ENCODE data around the gene DNAH2.

DNAH2 gene

GRCh38 chr17:7721612-7722011, 4.1 kb downstream of the DNAH2 start:
- DNase-seq (ENCODE audit: low spot score) = no peak

- DNase-seq (ENCODE audit: low spot score) = no peak
Observed at GRCh38 chr17:7727886-7728285, 10.3 kb downstream of the DNAH2 start.

GRCh38 chr17:7729816-7730215, 12.3 kb downstream of the DNAH2 start:
- DNase-seq (ENCODE audit: low spot score) = no peak

GRCh38 chr17:7732981-7733539, 15.5 kb downstream of the DNAH2 start:
- no peak for DNase-seq (ENCODE audit: low spot score)

- no peak for DNase-seq (ENCODE audit: low spot score)
Observed at GRCh38 chr17:7737601-7738000, 20.1 kb downstream of the DNAH2 start.

- DNase-seq (ENCODE audit: low spot score) = no peak
Observed at GRCh38 chr17:7739746-7740145, 22.2 kb downstream of the DNAH2 start.

- no peak for DNase-seq (ENCODE audit: low spot score)
Observed at GRCh38 chr17:7740481-7741001, 23.0 kb downstream of the DNAH2 start.

GRCh38 chr17:7742729-7743128, 25.2 kb downstream of the DNAH2 start:
- DNase-seq (ENCODE audit: low spot score) = no peak

- no peak for DNase-seq (ENCODE audit: low spot score)
Observed at GRCh38 chr17:7744416-7744815, 26.9 kb downstream of the DNAH2 start.

- no peak for DNase-seq (ENCODE audit: low spot score)
Observed at GRCh38 chr17:7745748-7746470, 28.4 kb downstream of the DNAH2 start.

- DNase-seq (ENCODE audit: low spot score) = no peak
Observed at GRCh38 chr17:7747635-7748071, 30.1 kb downstream of the DNAH2 start.

GRCh38 chr17:7748076-7748775, 30.7 kb downstream of the DNAH2 start:
- DNase-seq (ENCODE audit: low spot score) = no peak

GRCh38 chr17:7750321-7750821, 32.8 kb downstream of the DNAH2 start:
- no peak for DNase-seq (ENCODE audit: low spot score)

GRCh38 chr17:7754656-7755055, 37.1 kb downstream of the DNAH2 start:
- DNase-seq (ENCODE audit: low spot score) = no peak

GRCh38 chr17:7755095-7755890, 37.7 kb downstream of the DNAH2 start:
- DNase-seq (ENCODE audit: low spot score) = no peak

- no peak for DNase-seq (ENCODE audit: low spot score)
Observed at GRCh38 chr17:7756968-7757367, 39.4 kb downstream of the DNAH2 start.

GRCh38 chr17:7763919-7764318, 46.4 kb downstream of the DNAH2 start:
- no peak for DNase-seq (ENCODE audit: low spot score)

GRCh38 chr17:7767004-7767403, 49.5 kb downstream of the DNAH2 start:
- no peak for DNase-seq (ENCODE audit: low spot score)

GRCh38 chr17:7767405-7768021, 50.0 kb downstream of the DNAH2 start:
- DNase-seq (ENCODE audit: low spot score) = no peak

GRCh38 chr17:7769854-7770253, 52.3 kb downstream of the DNAH2 start:
- DNase-seq (ENCODE audit: low spot score) = no peak

- no peak for DNase-seq (ENCODE audit: low spot score)
Observed at GRCh38 chr17:7774055-7774521, 56.5 kb downstream of the DNAH2 start.

Data from hematopoietic multipotent progenitor cell treated with erythropoietin and hydrocortisone succinate and interleukin-3 and kit ligand, for 17 days (in vitro differentiated cells).